Mammary epithelial cell (primary cell): Measurements from ENCODE around the gene RNF157.

Experiments
- CTCF ChIP-seq, 2 donors: IDR thresholded peaks in 1 of 2; conservative IDR thresholded peaks in 1 of 2; 2 replicates each; pipeline ENCODE4 v1.5.1; 2011 to 2012; ENCODE audit warnings: inconsistent platforms in 2 of 2, low read length in 2 of 2, mild to moderate bottlenecking in 2 of 2, control low read depth in 1 of 2, low read depth in 1 of 2; ENCODE audit not compliant: insufficient read depth in 1 of 2; ENCODE audit errors: extremely low read depth in 1 of 2
- EZH2 ChIP-seq: IDR thresholded peaks from 2 replicates; pipeline ENCODE4 v1.6.1; 2012; ENCODE audit warnings: low read length, inconsistent platforms, borderline replicate concordance

- TF ChIP-seq CTCF (conservative IDR thresholded peaks at IDR 0.05 in 1 of 2, IDR thresholded peaks at IDR 0.05 in 1 of 2; ENCODE audit: extremely low read depth in 1 of 2, insufficient read depth in 1 of 2, low read depth in 1 of 2, low read length in 2 of 2) (no peak), EZH2 (no peak)
Measured at GRCh38 chr17:76094046-76094445, 146.2 kb downstream of the RNF157 start.
